ENCODE results near the gene SERPINB1.
"Not testable (repeated sequence)": the region's sequence is repeated elsewhere in the genome, so short reads cannot be mapped to it uniquely, and the experiment has no call there.

SERPINB1 gene

GRCh38 chr6:2865694-2866151, 24.1 kb upstream of the SERPINB1 start:
- DNase-seq = no peak

GRCh38 chr6:2865270-2865669, 23.6 kb upstream of the SERPINB1 start:
- no peak for DNase-seq

- no peak for DNase-seq
These were observed 22.2 kb upstream of the SERPINB1 start for GRCh38 chr6:2863901-2864300.

- DNase-seq = no peak
These were observed 21.1 kb upstream of the SERPINB1 start for GRCh38 chr6:2862712-2863181.

GRCh38 chr6:2861822-2862164, 20.1 kb upstream of the SERPINB1 start:
- DNase-seq = no peak

- DNase-seq = no peak
These were observed 19.6 kb upstream of the SERPINB1 start for GRCh38 chr6:2861060-2861821.

- not testable (repeated sequence) for DNase-seq
These were observed 19.0 kb upstream of the SERPINB1 start for GRCh38 chr6:2860706-2861059.

- not testable (repeated sequence) for DNase-seq
These were observed 18.4 kb upstream of the SERPINB1 start for GRCh38 chr6:2859798-2860705.

- no peak for DNase-seq
These were observed 17.6 kb upstream of the SERPINB1 start for GRCh38 chr6:2859185-2859700.

GRCh38 chr6:2857580-2858337, 16.1 kb upstream of the SERPINB1 start:
- DNase-seq = peak; percentile 49 to 67

GRCh38 chr6:2857185-2857579, 15.5 kb upstream of the SERPINB1 start:
- no peak for DNase-seq

- DNase-seq = no peak
These were observed 13.4 kb upstream of the SERPINB1 start for GRCh38 chr6:2855061-2855519.

- no peak for DNase-seq
These were observed 12.8 kb upstream of the SERPINB1 start for GRCh38 chr6:2854396-2854982.

GRCh38 chr6:2853769-2854395, 12.2 kb upstream of the SERPINB1 start:
- peak; percentile 72 to 88 for DNase-seq

- not testable (repeated sequence) for DNase-seq
These were observed 11.7 kb upstream of the SERPINB1 start for GRCh38 chr6:2853378-2853768.

- DNase-seq = no peak
These were observed 11.3 kb upstream of the SERPINB1 start for GRCh38 chr6:2852921-2853322.

GRCh38 chr6:2852514-2852855, 10.8 kb upstream of the SERPINB1 start:
- DNase-seq = no peak

GRCh38 chr6:2851727-2852513, 10.3 kb upstream of the SERPINB1 start:
- no peak for DNase-seq

- DNase-seq = no peak
These were observed 9.0 kb upstream of the SERPINB1 start for GRCh38 chr6:2850538-2851113.

- peak; percentile 47 to 80 for DNase-seq
These were observed 7.2 kb upstream of the SERPINB1 start for GRCh38 chr6:2848851-2849250.

- DNase-seq = no peak
These were observed 4.2 kb upstream of the SERPINB1 start for GRCh38 chr6:2845880-2846208.

Measured in stimulated activated CD4-positive, alpha-beta T cell treated with anti-CD3 and anti-CD28 coated beads, Interleukin-4, amount 100 ng/mL, for 4 hours (primary cell).